ENCODE measurements around the gene PAX7. TPM values are rescaled to one million over a fixed set of nuclear protein-coding genes. Genes with fewer than 3 reads are reported as not detected.
A peak's percentile ranks its signal among the peaks of the same experiment; 100 is the strongest.

Gene PAX7
- total and polyA plus RNA-seq, 8 donors: not detected

GRCh38 chr1:18792747-18793146, 162.1 kb downstream of the PAX7 start:
- DNase-seq: no peak
- Histone ChIP-seq H3K4me1 (no peaks in the 10 kb centered on the region), H3K36me3 (no peaks in the 10 kb centered on the region), H3K27ac (no peak overlapping the region), H3K27me3 (peaks cover 0 to 84% (median 21%) of the 10 kb centered on the region in 3 donors), H3K9me3 (peaks cover 0 to 15% (median 11%) of the 10 kb centered on the region in 4 donors), H3K4me3 (no peak overlapping the region)
- 68 to 83% (median 82%) methylated on average over 3 of the region's 3 CpGs for WGBS, 5 donors
- intact Hi-C loops (cut with DNase I; ENCODE audit: low total_unique reads): no loop called here
- TF ChIP-seq POLR2AphosphoS5 (IDR thresholded peaks at IDR 0.05): no peak
- no peak for TF ChIP-seq EP300 (IDR thresholded peaks at IDR 0.05)
- no peak for TF ChIP-seq CTCF (IDR thresholded peaks at IDR 0.05)
- TF ChIP-seq POLR2A (IDR thresholded peaks at IDR 0.05): no peak

GRCh38 chr1:18793164-18793563, 162.5 kb downstream of the PAX7 start:
- no peaks in the 10 kb centered on the region for H3K36me3 ChIP-seq
- H3K27me3 ChIP-seq: peaks cover 0 to 80% (median 21%) of the 10 kb centered on the region in 3 donors
- H3K27ac ChIP-seq: no peak overlapping the region
- WGBS, 5 donors: 72 to 80% (median 77%) methylated on average over 8 to 10 of the region's 10 CpGs
- H3K4me1 ChIP-seq: no peaks in the 10 kb centered on the region
- intact Hi-C loops (cut with DNase I; ENCODE audit: low total_unique reads): no loop called here
- H3K4me3 ChIP-seq: no peak overlapping the region
- H3K9me3 ChIP-seq: peaks cover 0 to 15% (median 11%) of the 10 kb centered on the region in 4 donors
- DNase-seq: no peak
- TF ChIP-seq CTCF (IDR thresholded peaks at IDR 0.05) (no peak), POLR2A (IDR thresholded peaks at IDR 0.05) (no peak), EP300 (IDR thresholded peaks at IDR 0.05) (no peak), POLR2AphosphoS5 (IDR thresholded peaks at IDR 0.05) (no peak)

GRCh38 chr1:18794051-18794450, 163.4 kb downstream of the PAX7 start:
- H3K27me3 ChIP-seq: peaks cover 0 to 85% (median 21%) of the 10 kb centered on the region in 3 donors
- TF ChIP-seq CTCF (IDR thresholded peaks at IDR 0.05): no peak
- no peak for TF ChIP-seq POLR2A (IDR thresholded peaks at IDR 0.05)
- TF ChIP-seq POLR2AphosphoS5 (IDR thresholded peaks at IDR 0.05): no peak
- TF ChIP-seq EP300 (IDR thresholded peaks at IDR 0.05): no peak
- no peak overlapping the region for H3K4me3 ChIP-seq
- peaks cover 0 to 15% (median 11%) of the 10 kb centered on the region in 4 donors for H3K9me3 ChIP-seq
- DNase-seq: peak in 1 of 2 donors; percentile 54
- no peak overlapping the region for H3K27ac ChIP-seq
- H3K36me3 ChIP-seq: no peaks in the 10 kb centered on the region
- WGBS, 5 donors: 50 to 59% (median 55%) methylated on average over 7 to 10 of the region's 10 CpGs
- intact Hi-C loops (cut with DNase I; ENCODE audit: low total_unique reads): no loop called here
- H3K4me1 ChIP-seq: no peaks in the 10 kb centered on the region

GRCh38 chr1:18794561-18794960, 163.9 kb downstream of the PAX7 start:
- no peak for TF ChIP-seq POLR2A (IDR thresholded peaks at IDR 0.05)
- no peak for TF ChIP-seq POLR2AphosphoS5 (IDR thresholded peaks at IDR 0.05)
- TF ChIP-seq CTCF (IDR thresholded peaks at IDR 0.05): no peak
- no peak for TF ChIP-seq EP300 (IDR thresholded peaks at IDR 0.05)

More at GRCh38 chr1:18794561-18794960, 163.9 kb downstream of the PAX7 start:
- Histone ChIP-seq H3K4me3 (no peak overlapping the region), H3K27ac (no peak overlapping the region), H3K4me1 (no peaks in the 10 kb centered on the region), H3K36me3 (no peaks in the 10 kb centered on the region), H3K9me3 (peaks cover 0 to 15% (median 11%) of the 10 kb centered on the region in 4 donors), H3K27me3 (peaks cover 0 to 86% (median 21%) of the 10 kb centered on the region in 3 donors)
- DNase-seq: no peak
- WGBS, 5 donors: 26 to 42% (median 28%) methylated on average over 5 of the region's 5 CpGs
- intact Hi-C loops (cut with DNase I; ENCODE audit: low total_unique reads): no loop called here
